KMS-11 (cell line): ENCODE measurements around the gene TMC6.

ENCODE experiments used
- H2AFZ ChIP-seq: fragments of 200-600 bp; sonication (generic); 2 replicates; pipeline ENCODE4 v1.6.1; 2016; ENCODE audit warnings: antibody characterized with exemption, mixed run types, low read depth
- H3K27ac ChIP-seq: fragments of 200-600 bp; sonication (generic); 2 replicates; pipeline ENCODE4 v1.6.1; 2016; ENCODE audit warnings: mild to moderate bottlenecking, mixed run types
- H3K27me3 ChIP-seq: fragments of 200-600 bp; sonication (generic); 2 replicates; pipeline ENCODE4 v1.6.1; 2017; ENCODE audit warnings: mild to moderate bottlenecking, low read depth, mixed run types, moderate library complexity; ENCODE audit not compliant: insufficient read depth
- H3K36me3 ChIP-seq: fragments of 200-600 bp; sonication (generic); 2 replicates; pipeline ENCODE4 v1.6.1; 2017; ENCODE audit warnings: mild to moderate bottlenecking, mixed run types; ENCODE audit not compliant: insufficient read depth
- H3K4me1 ChIP-seq: fragments of 200-600 bp; sonication (generic); 2 replicates; pipeline ENCODE4 v1.6.1; 2016; ENCODE audit warnings: mild to moderate bottlenecking, low read depth, mixed run types; ENCODE audit not compliant: poor library complexity, severe bottlenecking
- H3K4me2 ChIP-seq: fragments of 200-600 bp; sonication (generic); 2 replicates; pipeline ENCODE4 v1.7.0; 2016; ENCODE audit warnings: mild to moderate bottlenecking, mixed run types
- H3K4me3 ChIP-seq: fragments of 200-600 bp; sonication (generic); IDR thresholded peaks from 2 replicates; pipeline ENCODE4 v1.6.1; 2017; ENCODE audit warnings: low read depth, low read length, mixed read lengths; ENCODE audit not compliant: insufficient read depth
- H3K79me2 ChIP-seq: fragments of 200-600 bp; sonication (generic); 2 replicates; pipeline ENCODE4 v1.6.1; 2016; ENCODE audit warnings: low read depth, mixed run types; ENCODE audit not compliant: insufficient read depth
- H3K9ac ChIP-seq: fragments of 200-600 bp; sonication (generic); 2 replicates; pipeline ENCODE4 v1.6.1; 2016; ENCODE audit warnings: mild to moderate bottlenecking, mixed run types
- H4K20me1 ChIP-seq: fragments of 200-600 bp; sonication (generic); 2 replicates; pipeline ENCODE4 v1.6.1; 2016; ENCODE audit warnings: mild to moderate bottlenecking, mixed run types; ENCODE audit not compliant: insufficient read depth
- TF ChIP-seq, protein P1 (sequence below): fragments of 200-600 bp; sonication (generic); conservative IDR thresholded peaks from 2 replicates; pipeline ENCODE4 v1.6.1; 2017; ENCODE audit warnings: low read depth, mild to moderate bottlenecking, antibody characterized with exemption, low read length, moderate library complexity, mixed read lengths

The TMC6 gene

DNA sequence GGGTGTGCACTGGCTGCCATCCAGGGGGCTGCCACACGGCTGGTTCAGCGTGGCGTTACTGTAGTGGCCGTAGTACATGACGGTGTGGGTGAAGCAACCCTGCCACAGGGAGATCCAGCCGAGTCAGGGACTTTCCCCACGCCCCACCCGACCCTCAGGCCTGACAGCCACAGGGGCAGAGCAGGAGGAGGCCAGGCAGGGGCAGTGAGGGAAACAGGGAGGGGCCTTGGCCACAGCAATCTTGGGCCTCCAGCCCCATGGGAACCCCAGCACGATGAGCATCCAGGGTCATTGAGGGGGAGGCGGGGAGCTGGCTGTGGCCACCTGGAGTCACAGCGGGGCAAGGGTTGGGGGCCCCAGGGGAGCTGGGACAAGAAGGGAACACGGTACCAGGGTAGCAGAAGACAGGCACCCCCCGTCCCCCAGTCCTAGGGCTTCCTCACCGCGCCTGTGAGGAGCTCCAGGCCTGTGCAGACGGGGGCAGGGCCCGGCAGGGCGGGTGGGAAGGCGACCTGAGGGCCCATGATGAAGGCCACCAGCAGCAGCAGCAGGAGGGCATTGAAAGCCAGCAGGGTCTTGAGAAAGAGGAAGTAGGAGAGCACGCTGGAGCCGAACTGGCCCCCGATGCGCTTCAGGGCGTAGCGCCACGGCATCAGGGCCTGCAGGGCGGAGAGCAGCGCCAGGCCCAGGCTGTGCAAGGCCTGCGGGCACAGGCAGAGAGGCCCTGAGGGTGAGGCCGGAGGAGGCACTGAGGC lies 4.3 kb downstream of the TMC6 start:
- TF ChIP-seq, protein P1, sequence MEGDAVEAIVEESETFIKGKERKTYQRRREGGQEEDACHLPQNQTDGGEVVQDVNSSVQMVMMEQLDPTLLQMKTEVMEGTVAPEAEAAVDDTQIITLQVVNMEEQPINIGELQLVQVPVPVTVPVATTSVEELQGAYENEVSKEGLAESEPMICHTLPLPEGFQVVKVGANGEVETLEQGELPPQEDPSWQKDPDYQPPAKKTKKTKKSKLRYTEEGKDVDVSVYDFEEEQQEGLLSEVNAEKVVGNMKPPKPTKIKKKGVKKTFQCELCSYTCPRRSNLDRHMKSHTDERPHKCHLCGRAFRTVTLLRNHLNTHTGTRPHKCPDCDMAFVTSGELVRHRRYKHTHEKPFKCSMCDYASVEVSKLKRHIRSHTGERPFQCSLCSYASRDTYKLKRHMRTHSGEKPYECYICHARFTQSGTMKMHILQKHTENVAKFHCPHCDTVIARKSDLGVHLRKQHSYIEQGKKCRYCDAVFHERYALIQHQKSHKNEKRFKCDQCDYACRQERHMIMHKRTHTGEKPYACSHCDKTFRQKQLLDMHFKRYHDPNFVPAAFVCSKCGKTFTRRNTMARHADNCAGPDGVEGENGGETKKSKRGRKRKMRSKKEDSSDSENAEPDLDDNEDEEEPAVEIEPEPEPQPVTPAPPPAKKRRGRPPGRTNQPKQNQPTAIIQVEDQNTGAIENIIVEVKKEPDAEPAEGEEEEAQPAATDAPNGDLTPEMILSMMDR = no peak
- H3K36me3 ChIP-seq = no peaks in the 10 kb centered on the region
- H3K27me3 ChIP-seq = no peaks in the 10 kb centered on the region
- no peaks in the 10 kb centered on the region for H4K20me1 ChIP-seq
- H3K4me2 ChIP-seq = no peak overlapping the region
- H3K4me3 ChIP-seq = no peak overlapping the region
- peaks cover 57% of the 10 kb centered on the region for H3K4me1 ChIP-seq
- H3K9ac ChIP-seq = no peak overlapping the region
- H3K79me2 ChIP-seq = peaks cover 25% of the 10 kb centered on the region; the same call in 1 of the 2 replicates
- H2AFZ ChIP-seq = no peak overlapping the region
- H3K27ac ChIP-seq = no peak overlapping the region

GRCh38 chr17:78123258-78123929 lies 5.2 kb downstream of the TMC6 start:
- peaks cover 51% of the 10 kb centered on the region for H3K4me1 ChIP-seq
- H3K9ac ChIP-seq = no peak overlapping the region
- H4K20me1 ChIP-seq = no peaks in the 10 kb centered on the region
- TF ChIP-seq, protein P1 = no peak
- H2AFZ ChIP-seq = no peak overlapping the region
- no peaks in the 10 kb centered on the region for H3K27me3 ChIP-seq
- H3K79me2 ChIP-seq = peaks cover 24% of the 10 kb centered on the region; the same call in 1 of the 2 replicates
- no peaks in the 10 kb centered on the region for H3K36me3 ChIP-seq
- no peak overlapping the region; the same call in 1 of the 2 replicates for H3K27ac ChIP-seq
- peak overlapping the region; percentile 99; the same call in 1 of the 2 replicates for H3K4me2 ChIP-seq
- no peak overlapping the region for H3K4me3 ChIP-seq

- TF ChIP-seq, protein P1 = no peak
- no peak overlapping the region for H3K9ac ChIP-seq
- H3K79me2 ChIP-seq = peaks cover 19% of the 10 kb centered on the region; the same call in 1 of the 2 replicates
- H3K4me2 ChIP-seq = peak overlapping the region; percentile 99; the same call in 1 of the 2 replicates
- no peak overlapping the region; the same call in 1 of the 2 replicates for H3K27ac ChIP-seq
- H3K27me3 ChIP-seq = no peaks in the 10 kb centered on the region
- peaks cover 56% of the 10 kb centered on the region for H3K4me1 ChIP-seq
- H2AFZ ChIP-seq = no peak overlapping the region
- no peaks in the 10 kb centered on the region for H4K20me1 ChIP-seq
- H3K36me3 ChIP-seq = no peaks in the 10 kb centered on the region
- no peak overlapping the region for H3K4me3 ChIP-seq
Measured at GRCh38 chr17:78122931-78123249, 5.7 kb downstream of the TMC6 start.

DNA sequence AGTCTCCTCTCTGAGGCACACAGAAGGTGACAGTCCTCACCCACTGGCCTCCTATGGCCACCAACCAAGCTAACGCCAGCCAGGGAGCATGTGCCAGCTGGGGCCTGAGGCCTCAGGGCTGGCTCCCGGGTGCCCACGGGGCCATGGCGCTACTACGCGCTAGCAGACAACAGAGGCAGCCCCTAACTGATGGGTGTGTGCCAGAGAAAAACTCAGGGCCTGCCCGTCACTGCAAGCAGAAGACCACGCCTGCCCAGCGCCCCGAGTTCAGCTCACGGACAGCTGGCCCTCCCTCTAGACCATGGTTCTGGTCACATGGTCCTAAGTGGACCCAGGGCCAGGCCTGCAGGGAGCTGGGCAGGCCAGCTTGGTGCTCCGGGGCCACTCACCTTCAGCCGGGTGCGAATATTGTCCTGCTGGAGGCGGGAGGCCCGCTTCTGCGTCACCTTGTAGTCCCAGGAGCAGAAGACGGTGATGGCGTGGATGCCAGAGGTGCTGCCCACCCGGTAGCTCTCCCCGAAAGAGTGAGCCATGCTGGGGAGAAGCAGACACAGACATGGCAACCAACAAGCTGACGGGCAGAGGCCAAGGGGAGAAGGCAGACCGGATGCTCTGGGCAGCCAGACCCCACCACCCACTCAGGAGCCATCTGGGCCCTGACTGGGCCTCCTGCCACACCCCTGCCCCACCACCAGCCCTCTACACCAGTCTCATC lies 6.2 kb downstream of the TMC6 start:
- Histone ChIP-seq H4K20me1 (no peaks in the 10 kb centered on the region), H3K4me2 (peak overlapping the region; percentile 99), H3K4me3 (no peak overlapping the region), H3K4me1 (peaks cover 60% of the 10 kb centered on the region), H3K36me3 (no peaks in the 10 kb centered on the region), H3K79me2 (peaks cover 14% of the 10 kb centered on the region; the same call in 1 of the 2 replicates), H3K27ac (peak overlapping the region; percentile 80), H2AFZ (no peak overlapping the region), H3K9ac (peak overlapping the region; percentile 60; the same call in 1 of the 2 replicates), H3K27me3 (no peaks in the 10 kb centered on the region)
- TF ChIP-seq, protein P1 = no peak
